GM19025 (cell line): ENCODE measurements around the gene ISOC1.

Source experiments
- ATAC-seq: cut with Tn5 transposase; IDR thresholded peaks from one replicate; pipeline ENCODE4 v1.9.1; 2021; ENCODE audit warnings: mild to moderate bottlenecking, low read depth, moderate library complexity; ENCODE audit not compliant: unreplicated experiment

Gene ISOC1

DNA sequence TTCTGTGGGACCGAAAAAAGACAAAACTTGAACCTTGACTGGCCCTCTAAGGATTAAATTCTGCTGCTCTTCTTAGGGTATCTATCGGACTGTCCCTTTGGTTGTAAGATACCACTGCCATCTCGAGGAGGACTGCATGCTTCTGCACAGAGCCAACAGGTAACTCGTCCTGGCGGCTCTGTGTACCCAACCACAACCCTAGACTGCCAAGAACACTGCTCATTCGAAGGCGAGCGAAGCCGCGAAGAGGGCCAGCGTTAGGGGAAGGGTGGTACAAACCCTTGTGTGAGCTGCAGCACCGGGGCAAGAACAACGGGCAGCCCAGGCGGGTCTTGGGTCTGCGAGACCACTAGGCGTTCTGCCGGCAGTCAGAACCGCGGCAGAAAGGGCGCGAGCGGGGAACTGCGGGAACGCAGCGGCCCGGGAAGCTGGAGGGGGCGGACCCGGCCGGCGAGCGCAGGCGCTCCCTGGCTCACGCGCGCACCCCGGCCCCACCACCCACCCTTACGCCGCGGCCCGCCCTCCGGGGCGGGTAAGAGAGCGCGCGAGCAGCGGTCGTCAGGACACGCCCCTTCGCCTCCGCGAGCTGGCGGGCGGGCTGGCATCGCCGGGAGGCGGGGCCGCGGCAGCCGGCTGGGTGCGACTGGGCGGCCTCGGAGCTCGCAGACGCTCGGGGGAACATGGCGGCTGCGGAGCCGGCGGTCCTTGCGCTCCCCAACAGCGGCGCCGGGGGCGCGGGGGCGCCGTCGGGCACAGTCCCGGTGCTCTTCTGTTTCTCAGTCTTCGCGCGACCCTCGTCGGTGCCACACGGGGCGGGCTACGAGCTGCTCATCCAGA is at the start of gene ISOC1:
Gene ISOC1, plus strand, starts transcription at position 663 of the 837 bp plus-strand sequence. Its CDS starts 18 bp downstream, at position 681.
- peak; percentile 88 for ATAC-seq

DNA sequence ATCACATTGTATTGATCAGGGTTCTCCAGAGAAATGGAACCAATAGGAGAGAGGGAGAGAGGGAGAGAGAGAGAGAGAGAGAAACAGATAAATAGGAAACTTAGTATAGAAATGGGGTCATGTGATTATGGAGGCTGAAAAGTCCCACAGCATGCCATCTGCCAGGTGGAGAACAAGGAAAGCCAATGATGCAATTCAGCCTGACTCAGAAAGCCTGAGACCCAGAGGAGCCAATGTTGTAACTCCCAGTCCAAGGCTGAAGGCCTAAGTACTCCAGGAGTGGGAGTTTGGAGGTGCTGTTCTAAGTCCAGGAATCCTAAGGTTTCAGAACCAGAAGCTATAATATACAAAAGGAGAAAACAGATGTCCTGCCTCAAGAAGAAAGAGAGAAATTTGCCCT is 48.4 kb upstream of the ISOC1 start:
- ATAC-seq = no peak

DNA sequence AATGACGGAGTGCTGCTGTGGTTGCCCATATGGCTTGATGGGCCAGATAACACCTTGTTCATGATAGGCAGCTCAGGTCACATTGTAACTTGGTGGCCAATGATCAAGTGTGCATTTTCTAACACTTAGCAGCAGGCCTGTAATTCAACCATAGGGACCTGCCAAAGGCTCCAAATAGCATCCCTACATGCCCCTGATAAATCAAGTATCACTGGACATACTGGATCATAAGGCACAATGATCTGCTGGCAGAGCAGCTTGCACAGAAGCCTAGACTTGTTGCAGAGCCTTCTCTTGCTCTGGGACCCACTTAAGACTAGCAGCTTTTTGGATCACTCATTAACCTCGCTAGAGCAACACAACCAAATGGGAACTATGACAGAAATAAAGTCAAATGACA is 46.0 kb upstream of the ISOC1 start:
- ATAC-seq = no peak

DNA sequence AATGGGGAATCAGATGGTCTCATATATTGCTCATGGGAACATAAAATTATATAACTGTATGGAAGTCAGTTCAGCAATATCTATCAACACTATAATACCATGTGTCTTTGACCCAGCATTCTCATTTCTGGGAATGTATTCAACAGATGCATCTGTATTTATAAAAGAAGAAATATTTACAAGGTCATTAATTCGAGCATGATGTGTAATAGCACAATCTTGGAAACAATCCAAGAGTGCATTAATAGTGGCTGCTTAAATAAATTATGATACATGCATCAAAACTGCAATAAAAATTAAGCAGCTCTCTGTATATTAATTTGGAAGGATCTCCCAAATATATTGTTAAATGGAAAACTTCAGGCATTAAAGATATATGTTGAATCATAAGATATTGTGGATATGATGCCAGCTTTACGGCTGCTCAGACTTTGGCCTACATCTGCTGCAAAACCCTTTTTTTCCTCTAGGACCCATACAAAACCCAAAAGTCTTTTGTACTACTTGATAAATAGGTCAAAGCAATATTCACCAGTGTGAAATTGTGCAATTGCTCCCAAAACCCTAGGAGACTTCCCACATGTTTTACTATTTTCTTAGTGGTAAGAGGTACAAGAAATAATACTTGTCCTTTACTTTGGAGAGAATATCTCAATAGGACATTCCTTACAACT is 45.3 kb upstream of the ISOC1 start:
- no peak for ATAC-seq

DNA sequence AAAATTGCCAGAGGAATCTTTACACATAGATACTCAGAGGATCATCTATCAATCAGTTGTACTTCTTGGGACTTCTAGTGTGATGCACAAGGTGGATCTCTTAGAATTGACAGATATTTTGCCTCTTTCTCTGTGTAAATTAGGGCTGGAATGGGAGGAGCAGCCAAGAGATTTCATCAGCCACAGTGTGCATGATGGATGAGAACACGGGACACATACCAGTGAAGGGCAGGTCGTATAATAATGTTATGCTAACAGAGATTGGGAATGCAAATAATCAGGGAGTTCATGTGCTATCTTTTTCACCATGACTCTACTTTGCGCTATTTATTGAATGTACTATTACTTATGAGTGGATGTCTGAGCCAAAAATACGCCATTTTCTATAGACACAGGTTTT is 43.3 kb upstream of the ISOC1 start:
- ATAC-seq = no peak

DNA sequence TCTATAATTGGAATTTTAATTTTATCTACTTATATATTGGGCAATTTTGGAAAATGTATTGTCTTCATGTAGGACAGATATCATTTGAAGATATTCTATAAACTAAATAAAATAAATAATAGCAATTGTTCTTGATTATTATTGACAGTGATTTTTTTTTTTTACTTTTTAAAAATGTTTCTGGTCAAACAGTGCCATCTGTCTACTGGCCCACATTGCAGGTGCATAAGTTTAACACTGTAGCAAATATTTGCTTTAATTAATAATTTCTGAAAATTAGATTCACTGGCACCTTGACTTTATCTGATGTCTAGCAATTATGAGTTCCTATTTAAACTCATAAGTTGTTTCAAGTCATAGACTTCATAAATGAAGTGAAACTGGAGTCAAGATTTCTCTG is 41.1 kb upstream of the ISOC1 start:
- no peak for ATAC-seq

DNA sequence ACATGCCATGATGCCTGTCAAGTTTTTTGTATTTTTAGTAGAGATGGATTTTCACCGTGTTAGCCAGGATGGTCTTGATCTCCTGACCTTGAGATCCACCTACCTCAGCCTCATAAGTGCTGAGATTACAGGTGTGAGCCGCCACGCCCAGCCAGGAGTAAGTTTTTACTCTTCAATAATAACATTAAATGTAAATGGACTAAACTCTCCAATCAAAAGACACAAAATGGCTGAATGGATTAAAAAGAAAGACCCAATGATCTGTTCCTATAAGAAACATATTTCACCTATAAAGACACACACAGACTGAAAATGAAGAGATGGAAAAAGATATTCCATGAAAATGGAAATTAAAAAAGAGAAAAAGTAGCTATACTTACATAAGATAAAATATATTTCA is 37.2 kb upstream of the ISOC1 start:
- no peak for ATAC-seq

DNA sequence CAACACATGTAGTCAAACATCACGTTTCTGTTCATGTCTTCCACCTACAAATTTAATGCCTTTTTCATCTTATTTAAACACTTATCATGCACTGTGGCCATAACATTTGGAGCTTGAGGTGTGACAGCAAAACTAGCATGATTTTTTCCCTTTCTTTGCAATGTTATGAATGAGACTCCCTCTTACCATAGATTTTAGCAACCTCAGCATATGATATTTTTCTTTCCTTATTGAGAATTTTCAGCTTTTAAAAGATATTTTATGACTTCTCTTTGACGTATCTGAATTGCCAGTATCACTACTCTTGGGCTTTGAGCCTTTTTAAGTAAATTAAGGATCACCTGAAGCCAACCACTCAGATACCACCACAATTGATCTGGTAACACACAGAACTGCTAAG is 32.7 kb upstream of the ISOC1 start:
- ATAC-seq = no peak

DNA sequence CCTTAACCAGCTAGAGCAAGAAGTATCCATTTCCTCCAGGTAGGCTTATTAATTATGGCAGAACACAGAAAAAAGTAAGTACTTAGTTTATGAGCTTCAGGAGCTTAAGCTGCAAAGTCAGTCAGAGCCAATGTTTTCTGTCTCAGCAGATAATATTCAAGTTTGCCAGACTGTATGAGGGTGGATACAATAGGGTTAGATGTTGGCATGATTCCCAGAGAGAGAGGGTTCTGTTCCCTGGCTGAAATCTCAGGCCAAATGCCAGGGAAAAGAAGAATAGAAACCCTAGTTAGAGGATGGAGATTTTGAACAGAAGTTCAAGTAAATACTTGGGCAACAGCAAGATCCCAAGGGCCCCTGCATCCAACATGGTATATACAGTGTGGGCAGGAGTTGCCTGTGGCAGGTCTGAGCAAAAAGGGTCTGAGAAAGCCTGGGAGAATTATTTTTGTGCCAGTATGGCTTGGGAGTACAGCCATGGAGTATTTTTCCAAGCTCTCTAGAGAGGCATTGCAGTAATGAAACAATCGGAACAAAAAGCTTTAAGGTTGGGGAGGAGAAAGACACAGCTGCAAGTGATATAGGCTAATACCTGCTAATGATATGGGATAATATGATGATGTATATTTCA is 31.0 kb upstream of the ISOC1 start:
- no peak for ATAC-seq

DNA sequence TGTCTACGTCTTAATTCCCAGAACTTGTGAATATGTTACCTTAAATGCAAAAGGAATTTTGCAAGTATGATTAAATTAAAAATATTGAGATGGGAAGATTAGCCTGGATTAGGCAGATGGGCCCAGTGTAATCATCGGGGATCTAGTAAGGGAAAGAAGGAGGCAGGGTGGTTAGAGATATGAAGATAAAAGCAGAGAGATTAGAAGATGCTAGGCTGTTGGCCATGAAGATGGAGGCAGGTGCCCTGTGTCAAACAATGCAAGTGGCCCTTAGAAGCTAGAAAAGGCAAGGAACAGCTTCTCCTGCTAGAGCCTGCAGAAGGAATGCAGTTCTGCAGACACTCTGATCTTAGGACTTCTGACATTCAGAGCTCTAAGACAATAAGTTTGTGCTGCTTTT is 28.8 kb upstream of the ISOC1 start:
- no peak for ATAC-seq

DNA sequence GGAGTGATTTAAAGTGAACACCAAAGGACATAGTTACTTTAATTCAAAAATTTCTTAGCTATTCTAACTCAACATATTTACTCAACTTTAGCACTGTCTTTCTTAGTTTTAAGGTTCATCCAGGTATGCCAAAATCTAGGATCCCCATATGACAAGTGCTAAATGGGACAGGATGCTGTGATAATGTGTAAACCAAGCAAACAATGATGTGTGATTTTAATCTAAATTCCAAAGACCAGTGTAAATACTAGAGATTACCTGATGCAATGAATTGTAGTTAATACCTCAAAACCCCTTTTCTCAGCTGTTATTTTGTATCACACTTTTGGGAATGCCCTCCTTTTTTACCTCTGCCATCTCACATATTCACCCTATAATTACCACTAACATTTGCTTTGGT is 26.8 kb upstream of the ISOC1 start:
- ATAC-seq = no peak

DNA sequence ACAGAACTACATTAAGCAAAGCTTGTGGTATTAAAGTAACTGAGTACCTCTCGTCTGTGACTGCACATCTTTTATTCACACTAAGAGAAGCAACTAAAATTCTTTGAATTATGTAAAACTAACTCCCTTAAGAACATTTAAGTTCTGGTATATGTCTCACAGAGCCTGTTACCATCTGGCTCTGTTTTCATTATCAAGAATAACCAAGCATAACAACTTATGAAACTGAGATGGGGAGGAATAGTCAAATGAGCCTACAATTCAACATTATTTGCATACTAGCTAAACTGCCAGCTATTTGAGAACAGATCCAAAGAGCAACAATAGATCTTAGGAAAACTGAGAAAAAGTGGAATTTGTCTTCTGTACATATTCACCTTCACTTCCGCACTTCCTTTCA is 25.3 kb upstream of the ISOC1 start:
- ATAC-seq = peak; percentile 51

DNA sequence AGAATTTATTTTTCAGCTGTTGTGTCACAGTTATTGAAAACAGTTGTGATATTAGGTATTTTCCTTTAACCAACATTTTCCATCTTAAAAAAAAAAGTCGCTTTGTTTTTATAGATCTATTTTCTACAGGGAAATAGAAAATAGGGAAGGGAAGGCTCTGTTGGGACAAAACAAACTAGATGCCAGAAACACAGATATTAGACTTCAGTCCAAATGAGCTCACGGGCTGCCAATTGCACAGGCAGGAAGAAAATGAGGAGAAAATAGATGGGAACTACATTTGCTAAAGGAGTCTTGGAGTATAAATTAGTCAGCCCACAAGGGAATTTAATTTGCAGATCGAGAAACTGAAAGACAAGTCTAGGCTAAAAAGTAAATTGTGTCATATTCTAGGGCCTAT is 21.4 kb upstream of the ISOC1 start:
- ATAC-seq = no peak

DNA sequence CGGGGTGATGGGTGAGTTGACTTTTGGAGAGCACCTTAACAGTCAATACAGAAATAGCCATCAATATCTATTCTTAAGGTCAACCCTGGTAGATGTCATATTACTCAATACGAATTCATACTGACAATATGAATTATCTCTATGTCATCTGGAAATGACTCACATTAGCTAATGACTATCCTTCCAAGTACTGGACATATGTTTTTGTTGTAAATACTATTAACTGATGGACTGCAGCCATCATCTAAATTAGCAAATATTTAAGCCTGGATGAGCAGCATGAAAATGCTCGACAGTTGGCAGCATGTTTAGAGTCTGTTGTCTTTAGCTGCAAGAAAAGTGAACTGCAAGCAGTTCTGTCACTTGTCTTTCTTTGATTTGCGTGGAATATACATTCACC is 19.6 kb upstream of the ISOC1 start:
- no peak for ATAC-seq

DNA sequence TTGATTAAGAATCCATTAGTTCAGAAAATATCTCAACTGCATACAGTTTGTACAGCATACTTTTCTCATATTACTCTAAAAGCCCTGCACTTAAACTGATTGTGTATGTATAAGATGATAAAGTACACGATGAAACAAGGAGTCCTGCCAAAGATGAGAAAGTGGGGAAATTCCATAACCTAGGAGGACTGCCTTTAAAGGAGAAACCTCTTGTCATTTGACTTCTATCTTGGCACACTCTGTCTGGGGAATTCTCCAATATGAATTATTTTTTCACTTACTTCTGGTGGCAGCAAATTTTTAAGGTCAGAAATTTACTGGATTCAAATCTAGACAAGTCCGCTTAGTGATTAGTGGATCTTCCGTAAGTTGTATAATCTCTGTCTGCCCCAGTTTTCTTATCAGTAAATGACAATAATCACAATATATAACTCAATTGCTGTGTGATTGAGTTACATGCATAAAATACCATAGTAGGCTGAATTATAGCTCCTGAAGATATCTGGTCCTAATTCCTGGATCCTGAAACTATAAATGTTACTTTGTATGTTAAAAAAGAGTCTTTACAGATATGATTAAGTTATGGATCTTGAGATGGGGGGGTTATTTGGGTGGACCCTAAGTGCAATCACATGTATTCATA is 17.0 kb upstream of the ISOC1 start:
- ATAC-seq = no peak

DNA sequence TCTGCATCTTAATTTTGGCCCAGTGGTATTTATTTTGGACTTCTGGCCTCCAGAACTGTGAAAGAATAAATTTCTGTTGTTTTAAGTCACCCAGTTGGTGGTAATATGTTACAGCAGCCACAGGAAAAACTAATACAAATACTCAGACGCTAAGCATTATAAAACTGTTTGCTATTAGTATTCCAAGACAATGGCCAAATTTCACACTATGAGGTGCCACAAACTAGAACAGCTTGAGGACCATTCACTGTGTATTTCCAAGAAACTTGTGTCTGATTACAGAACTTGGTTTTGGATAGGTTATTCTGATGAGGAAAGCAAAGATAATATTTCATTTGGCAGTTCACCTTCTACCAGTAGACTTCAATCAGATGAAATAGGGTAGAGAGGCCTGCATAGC is 16.3 kb upstream of the ISOC1 start:
- ATAC-seq = no peak

DNA sequence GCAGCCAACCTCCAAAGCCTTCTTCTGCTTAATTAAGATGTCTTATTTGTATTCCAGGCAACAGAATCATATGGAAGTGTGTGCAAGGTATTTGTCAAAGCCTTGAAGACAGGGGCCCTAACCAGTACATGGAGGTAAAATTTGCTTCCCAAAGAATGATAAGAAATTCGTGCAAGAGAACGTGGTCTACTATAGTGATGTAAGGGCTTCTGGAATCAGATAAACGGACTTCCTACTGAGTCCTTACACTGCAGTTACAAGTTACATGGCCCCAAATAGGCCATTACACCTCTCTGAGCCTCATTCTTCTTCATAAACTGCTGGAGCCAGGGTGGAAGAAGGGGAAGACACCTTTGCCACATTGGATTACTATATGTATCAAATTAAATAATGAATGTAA is 15.9 kb upstream of the ISOC1 start:
- no peak for ATAC-seq

DNA sequence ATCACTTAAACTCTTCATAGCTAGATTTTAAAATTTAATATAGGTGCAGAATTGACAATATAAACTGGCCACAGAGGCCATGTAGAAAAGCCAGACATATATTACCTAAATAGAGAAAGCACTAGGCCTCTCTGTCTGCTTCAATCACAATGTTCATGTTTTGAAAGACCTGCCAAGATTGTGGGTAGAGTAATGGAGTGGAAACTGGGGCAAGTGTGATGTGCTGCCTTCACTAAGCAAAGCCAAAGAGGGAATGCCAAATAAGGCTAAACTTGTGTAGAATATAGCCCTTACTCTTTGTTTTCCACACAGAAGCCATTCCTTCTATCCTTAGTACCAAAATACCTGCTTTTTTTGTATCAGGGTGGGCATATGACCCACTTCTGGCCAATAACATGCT is 15.1 kb upstream of the ISOC1 start:
- ATAC-seq = no peak

DNA sequence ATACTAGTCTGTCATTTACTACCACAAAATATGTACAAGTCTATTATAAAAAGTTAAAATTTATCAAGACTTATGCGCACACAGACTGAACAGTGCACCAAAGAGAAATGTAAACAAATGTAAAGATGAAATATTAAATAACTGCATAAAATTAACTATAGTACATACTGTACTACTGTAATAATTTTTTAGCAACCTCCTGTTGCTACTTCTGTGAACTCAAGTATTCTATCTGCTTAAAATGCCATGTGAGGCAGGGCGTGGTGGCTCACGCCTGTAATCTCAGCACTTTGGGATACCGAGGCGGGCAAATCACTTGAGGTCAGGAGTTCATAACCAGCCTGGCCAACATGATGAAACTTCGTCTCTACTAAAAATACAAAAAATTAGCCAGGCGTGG is 13.8 kb upstream of the ISOC1 start:
- ATAC-seq = no peak

DNA sequence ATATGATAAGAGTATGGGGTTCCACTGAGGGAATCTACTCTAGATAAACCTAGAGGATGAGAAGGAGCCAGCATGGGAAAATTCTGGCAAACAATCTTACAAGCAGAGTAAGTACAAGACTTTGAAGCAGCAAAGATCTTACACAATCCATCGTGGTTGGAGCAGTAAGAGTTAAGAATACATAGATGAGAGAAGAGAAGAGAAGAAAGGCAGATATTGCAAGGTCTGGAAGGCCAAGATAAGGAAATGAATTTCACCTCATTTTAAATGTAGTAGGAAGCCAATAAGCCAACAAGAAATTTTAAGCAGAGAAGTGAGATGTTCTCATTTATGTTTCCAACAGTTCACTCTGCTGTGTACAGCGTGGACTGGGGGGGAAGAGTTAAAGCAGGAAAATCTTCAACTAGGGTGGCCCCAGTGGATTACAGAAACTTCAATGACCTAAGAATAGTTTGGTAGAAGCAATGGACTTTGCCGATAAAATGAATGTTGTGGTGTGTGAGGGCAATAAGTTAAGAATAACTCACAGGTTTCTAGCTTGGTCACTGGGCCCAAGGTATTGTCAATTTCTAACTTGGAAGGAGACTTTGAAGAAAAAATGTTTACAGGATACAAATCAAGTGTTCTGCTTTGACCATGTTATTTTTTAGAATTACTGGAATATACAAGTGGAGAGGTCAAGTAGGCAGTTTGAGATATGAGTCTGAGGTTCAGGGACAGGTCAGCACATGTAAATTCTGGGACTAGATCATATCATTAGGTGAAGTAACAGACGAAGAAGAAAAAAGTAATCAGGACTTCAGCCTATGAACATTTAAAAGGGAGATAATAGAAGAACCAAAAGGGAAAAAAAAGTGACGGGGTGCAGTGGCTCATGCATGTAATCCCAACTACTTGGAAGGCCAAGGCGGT is 12.1 kb upstream of the ISOC1 start:
- no peak for ATAC-seq
